HepG2 (cell line): ENCODE results near the gene DEDD2. TPM values are rescaled to one million over a fixed set of nuclear protein-coding genes. Genes with fewer than 3 reads are reported as not detected.
A peak's percentile ranks its signal among the peaks of the same experiment; 100 is the strongest.

ENCODE experiments used
- GATAD2A ChIP-seq: IDR thresholded peaks from 2 replicates; pipeline ENCODE4 v1.6.1; 2016
- HMGXB4 ChIP-seq, 2 experiments: sonication (generic) in 1 of 2; formaldehyde crosslinking in 1 of 2; IDR thresholded peaks; 2 replicates each; pipeline versions ENCODE4 v1.4.0 to v1.6.1; 2018 to 2020; ENCODE audit warnings: missing genetic modification reagents in 2 of 2, borderline replicate concordance in 1 of 2, low read depth in 1 of 2, mild to moderate bottlenecking in 1 of 2, missing biosample characterization in 1 of 2
- HNF1A ChIP-seq, 2 experiments: sonication (generic) in 1 of 2; formaldehyde crosslinking in 1 of 2; IDR thresholded peaks; 2 replicates each; pipeline versions ENCODE4 v1.4.0 to v1.6.1; 2016 to 2020; ENCODE audit warnings: borderline replicate concordance in 1 of 2, low read depth in 1 of 2, mild to moderate bottlenecking in 1 of 2, missing genetic modification reagents in 1 of 2
- MXI1 ChIP-seq: IDR thresholded peaks from 3 replicates; pipeline ENCODE4 v1.6.1; 2012; ENCODE audit warnings: low read depth, low read length, inconsistent platforms, borderline replicate concordance
- STAT6 ChIP-seq: sonication (generic); formaldehyde crosslinking; IDR thresholded peaks from 2 replicates; pipeline ENCODE4 v1.4.0; 2020; ENCODE audit warnings: missing genetic modification reagents, mild to moderate bottlenecking, borderline replicate concordance
- YEATS2 ChIP-seq: sonication (generic); formaldehyde crosslinking; IDR thresholded peaks from 2 replicates; pipeline ENCODE4 v1.4.0; 2020; ENCODE audit warnings: missing genetic modification reagents, borderline replicate concordance
- ZFP36 ChIP-seq: fragments of 150-350 bp; IDR thresholded peaks from 2 replicates; pipeline ENCODE4 v1.6.1; 2018; ENCODE audit warnings: borderline replicate concordance, low read length, low read depth; ENCODE audit not compliant: partially characterized antibody
- ZFY ChIP-seq: sonication (generic); formaldehyde crosslinking; IDR thresholded peaks from 2 replicates; pipeline ENCODE4 v1.4.0; 2020; ENCODE audit warnings: missing genetic modification reagents
- ZHX2 ChIP-seq, 2 experiments: sonication (generic) in 1 of 2; formaldehyde crosslinking in 1 of 2; IDR thresholded peaks; 2 replicates each; pipeline versions ENCODE4 v1.6.1 to v1.9.0; 2014 to 2022; ENCODE audit warnings: antibody characterized with exemption in 1 of 2, borderline replicate concordance in 1 of 2, inconsistent platforms in 1 of 2, low read depth in 1 of 2, missing genetic modification reagents in 1 of 2
- ZNF891 ChIP-seq: sonication (generic); formaldehyde crosslinking; IDR thresholded peaks from 2 replicates; pipeline ENCODE4 v1.5.0; 2020; ENCODE audit warnings: mild to moderate bottlenecking, missing genetic modification reagents
- polyA plus RNA-seq, 8 experiments: library from polyadenylated mRNA; depleted of rRNA in 3 of 8; stranded (reverse) in 7 of 8; unstranded in 1 of 8; fragments of >200 nt; fragmentation: Illumina TruSeq in 4 of 8; extraction: Trizol in 4 of 8; gene quantifications; 2 replicates each; pipeline versions ENCODE4 v1.2.1 to v1.2.3, GENCODE V29; 2011 to 2016; ENCODE audit warnings: low read depth in 4 of 8, missing spikeins in 1 of 8, mixed read lengths in 1 of 8; ENCODE audit not compliant: insufficient read depth in 1 of 8
- total RNA-seq, 5 experiments: library from RNA; depleted of rRNA; stranded (reverse); fragments of >200 nt; fragmentation: Illumina TruSeq; extraction: Trizol; gene quantifications; 2 replicates each; pipeline ENCODE4 v1.2.3, GENCODE V29; 2016; ENCODE audit warnings: low read depth in 1 of 5

Gene DEDD2
- total and polyA plus RNA-seq, 2 of the 13 experiments (the other 11 are each of a cell fraction or from before 2014, with no cell fraction given): 19.2 to 24.7 TPM

GRCh38 chr19:42244347-42245220, 27.1 kb upstream of the DEDD2 start (continued):
- peak; percentile 76 for TF ChIP-seq ZHX2 (IDR thresholded peaks at IDR 0.05; ENCODE audit: low read depth)
- TF ChIP-seq ZHX2 (CRISPR knock-in tag; IDR thresholded peaks at IDR 0.05; ENCODE audit: borderline replicate concordance): no peak; the same call in 1 of the 2 replicates
- peak in 1 of 2 experiments; percentile 34; a peak in 2 of 4 replicates for TF ChIP-seq HMGXB4 (CRISPR knock-in tag; IDR thresholded peaks at IDR 0.05; ENCODE audit: borderline replicate concordance in 1 of 2, low read depth in 1 of 2)
- 0 out of 2 replicates have a peak, but pooled peaks have one; percentile 81 for TF ChIP-seq STAT6 (CRISPR knock-in tag)
- no peak for TF ChIP-seq HNF1A (IDR thresholded peaks at IDR 0.05; ENCODE audit: low read depth)
- peak; percentile 65; the same call in 1 of the 2 replicates for TF ChIP-seq HNF1A (CRISPR knock-in tag; IDR thresholded peaks at IDR 0.05; ENCODE audit: borderline replicate concordance)
- TF ChIP-seq ZFY (CRISPR knock-in tag): peak; percentile 66
- TF ChIP-seq GATAD2A (CRISPR knock-in tag): peak; percentile 15; the same call in 1 of the 2 replicates
- TF ChIP-seq MXI1: peak; percentile 91; the same call in 2 of the 3 replicates
- TF ChIP-seq ZNF891 (CRISPR knock-in tag): 0 out of 2 replicates have a peak, but pooled peaks have one; percentile 57
- peak; percentile 3 for TF ChIP-seq ZFP36
- TF ChIP-seq YEATS2 (CRISPR knock-in tag): peak; percentile 71; the same call in 1 of the 2 replicates
